GM12878 (cell line): ENCODE results near the gene RORC. TPM values are rescaled to one million over a fixed set of nuclear protein-coding genes. Genes with fewer than 3 reads are reported as not detected.
A peak's percentile ranks its signal among the peaks of the same experiment; 100 is the strongest.

ENCODE experiments used
- CHD2 ChIP-seq: IDR thresholded peaks from 2 replicates; pipeline ENCODE4 v1.6.1; 2011; ENCODE audit warnings: low read depth, low read length, improper control_type of control experiment, borderline replicate concordance
- CREB1 ChIP-seq: IDR thresholded peaks from 2 replicates; pipeline ENCODE4 v1.6.1; 2012; ENCODE audit warnings: low read depth, mild to moderate bottlenecking, inconsistent platforms
- DPF2 ChIP-seq: fragments of 450-650 bp; IDR thresholded peaks from 2 replicates; pipeline ENCODE4 v1.6.1; 2017; ENCODE audit warnings: mild to moderate bottlenecking
- HDAC2 ChIP-seq: fragments of 200-600 bp; sonication (generic); IDR thresholded peaks from 2 replicates; pipeline ENCODE4 v1.6.1; 2017
- IKZF2 ChIP-seq, 2 experiments: fragments of 450-650 bp; IDR thresholded peaks; 2 replicates each; pipeline ENCODE4 v1.6.1; 2017; ENCODE audit warnings: mild to moderate bottlenecking in 2 of 2, moderate library complexity in 2 of 2
- MYB ChIP-seq: fragments of 150-350 bp; IDR thresholded peaks from 2 replicates; pipeline ENCODE4 v1.6.1; 2014; ENCODE audit warnings: mild to moderate bottlenecking, low read depth, low read length, borderline replicate concordance
- MYC ChIP-seq: IDR thresholded peaks from 2 replicates; pipeline ENCODE4 v1.6.1; 2011; ENCODE audit warnings: mild to moderate bottlenecking, low read length, moderate library complexity, inconsistent platforms; ENCODE audit not compliant: insufficient read depth, insufficient replicate concordance, insufficient read length, severe bottlenecking
- NR2C1 ChIP-seq: fragments of 450-650 bp; IDR thresholded peaks from 2 replicates; pipeline ENCODE4 v1.6.1; 2017; ENCODE audit warnings: antibody characterized with exemption, mild to moderate bottlenecking, moderate library complexity
- NR2F1 ChIP-seq: fragments of 450-650 bp; conservative IDR thresholded peaks from 2 replicates; pipeline ENCODE4 v1.6.1; 2017; ENCODE audit warnings: mild to moderate bottlenecking
- PAX5 ChIP-seq: IDR thresholded peaks from 2 replicates; pipeline ENCODE4 v1.6.1; 2011; ENCODE audit warnings: low read depth, low read length, borderline replicate concordance
- POLR2AphosphoS5 ChIP-seq: IDR thresholded peaks from 2 replicates; pipeline ENCODE4 v1.6.1; 2011; ENCODE audit warnings: mild to moderate bottlenecking, low read length, inconsistent platforms
- POU2F2 ChIP-seq: IDR thresholded peaks from 3 replicates; pipeline ENCODE4 v1.6.1; 2011; ENCODE audit warnings: low read depth, mild to moderate bottlenecking, low read length, borderline replicate concordance
- RELA ChIP-seq: fragments of 450-650 bp; IDR thresholded peaks from 2 replicates; pipeline ENCODE4 v1.8.0; 2014; ENCODE audit warnings: borderline replicate concordance; ENCODE audit not compliant: partially characterized antibody
- RUNX3 ChIP-seq: IDR thresholded peaks from 2 replicates; pipeline ENCODE4 v1.6.1; 2012; ENCODE audit warnings: low read length, inconsistent platforms
- SIX5 ChIP-seq: IDR thresholded peaks from 2 replicates; pipeline ENCODE4 v1.6.1; 2011; ENCODE audit warnings: mild to moderate bottlenecking, low read depth, low read length, moderate library complexity; ENCODE audit not compliant: severe bottlenecking
- SMAD5 ChIP-seq: IDR thresholded peaks from 2 replicates; pipeline ENCODE4 v1.6.1; 2016; ENCODE audit warnings: antibody characterized with exemption, low read depth
- TAF1 ChIP-seq: IDR thresholded peaks from 2 replicates; pipeline ENCODE4 v1.6.1; 2011; ENCODE audit warnings: mild to moderate bottlenecking, low read depth, low read length, borderline replicate concordance
- TCF3 ChIP-seq: IDR thresholded peaks from 2 replicates; pipeline ENCODE4 v1.6.1; 2012; ENCODE audit warnings: low read depth, mild to moderate bottlenecking, low read length, borderline replicate concordance; ENCODE audit not compliant: insufficient read depth
- polyA plus RNA-seq, 11 experiments: library from polyadenylated mRNA; depleted of rRNA in 4 of 11; unstranded in 6 of 11; stranded (reverse) in 5 of 11; fragments of >200 nt; fragmentation: Nextera tagmentation in 4 of 11; fragmentation: Illumina TruSeq in 1 of 11; extraction: Ambion mirVana in 4 of 11; extraction: Trizol in 1 of 11; gene quantifications; 1 replicate in 1 of 11; 2 replicates in 10 of 11; pipeline versions ENCODE4 v1.2.1 to v1.2.3, GENCODE V29; 2011 to 2016; ENCODE audit warnings: inconsistent platforms in 2 of 11, missing spikeins in 2 of 11, low read depth in 1 of 11
- total RNA-seq, 4 experiments: library from RNA; depleted of rRNA in 3 of 4; stranded (reverse); fragments of >200 nt in 3 of 4; fragmentation: Illumina TruSeq in 1 of 4; extraction: Trizol in 1 of 4; gene quantifications; 2 replicates each; pipeline versions ENCODE4 v1.2.1 to v1.2.3, GENCODE V29; 2013 to 2021
- TF ChIP-seq, protein P1 (sequence below): IDR thresholded peaks from 2 replicates; pipeline ENCODE4 v1.6.1; 2012; ENCODE audit warnings: mild to moderate bottlenecking, low read depth, low read length
- TF ChIP-seq, protein P2 (sequence below): fragments of 450-650 bp; conservative IDR thresholded peaks from 2 replicates; pipeline ENCODE4 v1.6.1; 2017; ENCODE audit warnings: mild to moderate bottlenecking, moderate library complexity

The RORC gene
- total and polyA plus RNA-seq, 10 of the 15 experiments (the other 5 are each of a cell fraction or from before 2014, with no cell fraction given): not detected

DNA sequence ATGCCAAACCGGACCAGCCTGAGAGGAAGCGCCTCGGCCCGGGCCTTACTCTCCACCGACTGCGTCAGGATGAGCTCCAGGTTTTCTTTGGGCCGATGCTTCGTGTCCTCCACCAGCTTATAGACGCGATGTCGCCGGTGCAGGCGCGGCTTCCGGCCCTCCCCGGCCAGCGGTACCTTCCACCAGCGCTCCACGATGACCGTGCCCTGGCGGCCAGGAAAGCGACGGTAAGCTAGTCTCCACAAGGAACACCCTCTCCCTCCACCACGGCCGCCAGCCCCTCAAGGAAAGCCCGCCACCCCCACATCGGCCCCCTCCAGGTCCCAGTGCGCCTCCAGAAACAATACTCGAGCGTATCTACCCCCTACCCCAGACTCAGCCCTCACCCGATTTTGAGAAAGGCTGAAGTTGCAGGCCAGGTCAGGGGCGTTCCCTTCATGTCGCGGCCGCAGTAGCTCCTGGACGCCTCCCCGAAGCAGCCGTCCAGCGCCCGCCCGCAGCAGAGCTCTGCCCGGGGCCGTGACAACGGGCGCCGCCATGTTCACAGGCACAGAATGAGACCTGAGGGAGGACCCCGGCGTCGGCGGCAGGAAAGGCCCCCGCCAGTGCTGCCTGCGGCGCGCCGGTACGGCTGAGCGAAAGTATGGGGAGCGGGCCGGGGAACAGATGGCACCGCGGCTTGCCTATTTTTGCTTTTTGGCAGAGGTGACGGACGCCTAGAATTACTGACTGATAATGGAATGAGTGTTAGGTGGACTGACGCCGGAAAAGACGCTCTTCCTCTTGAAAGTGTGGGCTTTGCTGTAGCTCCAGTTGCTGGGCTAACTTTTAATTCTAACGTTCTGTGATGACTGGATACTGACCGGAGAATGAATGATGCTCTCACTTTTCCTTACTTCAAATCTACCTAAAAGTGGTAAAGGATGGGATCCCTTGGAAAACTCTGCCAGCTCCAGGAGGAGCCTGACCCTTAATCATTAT is 68.4 kb downstream of the RORC start, which contains the start of gene MRPL9 (continued):
- TF ChIP-seq IKZF2 (IDR thresholded peaks at IDR 0.05) (peak in 1 of 2 experiments; percentile 32; a peak in 2 of 4 replicates), MYB (peak; percentile 96), NR2C1 (no peak), MYC (peak; percentile 97), POU2F2 (peak; percentile 74), POLR2AphosphoS5 (peak; percentile 85), TCF3 (peak; percentile 79; the same call in 1 of the 2 replicates), SMAD5 (peak; percentile 66), TAF1 (peak; percentile 88; the same call in 1 of the 2 replicates), CHD2 (0 out of 2 replicates have a peak, but pooled peaks have one; percentile 58), CREB1 (peak; percentile 81; the same call in 1 of the 2 replicates), NR2F1 (0 out of 2 replicates have a peak, but pooled peaks have one; percentile 36), SIX5 (peak; percentile 69), PAX5 (no peak), RELA (peak; percentile 65), HDAC2 (peak; percentile 88), RUNX3 (peak; percentile 40), DPF2 (0 out of 2 replicates have a peak, but pooled peaks have one; percentile 51)
- TF ChIP-seq, protein P1, sequence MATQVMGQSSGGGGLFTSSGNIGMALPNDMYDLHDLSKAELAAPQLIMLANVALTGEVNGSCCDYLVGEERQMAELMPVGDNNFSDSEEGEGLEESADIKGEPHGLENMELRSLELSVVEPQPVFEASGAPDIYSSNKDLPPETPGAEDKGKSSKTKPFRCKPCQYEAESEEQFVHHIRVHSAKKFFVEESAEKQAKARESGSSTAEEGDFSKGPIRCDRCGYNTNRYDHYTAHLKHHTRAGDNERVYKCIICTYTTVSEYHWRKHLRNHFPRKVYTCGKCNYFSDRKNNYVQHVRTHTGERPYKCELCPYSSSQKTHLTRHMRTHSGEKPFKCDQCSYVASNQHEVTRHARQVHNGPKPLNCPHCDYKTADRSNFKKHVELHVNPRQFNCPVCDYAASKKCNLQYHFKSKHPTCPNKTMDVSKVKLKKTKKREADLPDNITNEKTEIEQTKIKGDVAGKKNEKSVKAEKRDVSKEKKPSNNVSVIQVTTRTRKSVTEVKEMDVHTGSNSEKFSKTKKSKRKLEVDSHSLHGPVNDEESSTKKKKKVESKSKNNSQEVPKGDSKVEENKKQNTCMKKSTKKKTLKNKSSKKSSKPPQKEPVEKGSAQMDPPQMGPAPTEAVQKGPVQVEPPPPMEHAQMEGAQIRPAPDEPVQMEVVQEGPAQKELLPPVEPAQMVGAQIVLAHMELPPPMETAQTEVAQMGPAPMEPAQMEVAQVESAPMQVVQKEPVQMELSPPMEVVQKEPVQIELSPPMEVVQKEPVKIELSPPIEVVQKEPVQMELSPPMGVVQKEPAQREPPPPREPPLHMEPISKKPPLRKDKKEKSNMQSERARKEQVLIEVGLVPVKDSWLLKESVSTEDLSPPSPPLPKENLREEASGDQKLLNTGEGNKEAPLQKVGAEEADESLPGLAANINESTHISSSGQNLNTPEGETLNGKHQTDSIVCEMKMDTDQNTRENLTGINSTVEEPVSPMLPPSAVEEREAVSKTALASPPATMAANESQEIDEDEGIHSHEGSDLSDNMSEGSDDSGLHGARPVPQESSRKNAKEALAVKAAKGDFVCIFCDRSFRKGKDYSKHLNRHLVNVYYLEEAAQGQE: 0 out of 2 replicates have a peak, but pooled peaks have one; percentile 24
- TF ChIP-seq, protein P2, sequence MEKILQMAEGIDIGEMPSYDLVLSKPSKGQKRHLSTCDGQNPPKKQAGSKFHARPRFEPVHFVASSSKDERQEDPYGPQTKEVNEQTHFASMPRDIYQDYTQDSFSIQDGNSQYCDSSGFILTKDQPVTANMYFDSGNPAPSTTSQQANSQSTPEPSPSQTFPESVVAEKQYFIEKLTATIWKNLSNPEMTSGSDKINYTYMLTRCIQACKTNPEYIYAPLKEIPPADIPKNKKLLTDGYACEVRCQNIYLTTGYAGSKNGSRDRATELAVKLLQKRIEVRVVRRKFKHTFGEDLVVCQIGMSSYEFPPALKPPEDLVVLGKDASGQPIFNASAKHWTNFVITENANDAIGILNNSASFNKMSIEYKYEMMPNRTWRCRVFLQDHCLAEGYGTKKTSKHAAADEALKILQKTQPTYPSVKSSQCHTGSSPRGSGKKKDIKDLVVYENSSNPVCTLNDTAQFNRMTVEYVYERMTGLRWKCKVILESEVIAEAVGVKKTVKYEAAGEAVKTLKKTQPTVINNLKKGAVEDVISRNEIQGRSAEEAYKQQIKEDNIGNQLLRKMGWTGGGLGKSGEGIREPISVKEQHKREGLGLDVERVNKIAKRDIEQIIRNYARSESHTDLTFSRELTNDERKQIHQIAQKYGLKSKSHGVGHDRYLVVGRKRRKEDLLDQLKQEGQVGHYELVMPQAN: peak; percentile 51; the same call in 1 of the 2 replicates
